GM10248 (cell line): ENCODE results near the gene IQSEC2.

ENCODE experiments used
- CTCF ChIA-PET: fragments of 300-600 bp; sonication (Branson Sonifier 250); formaldehyde crosslinking; extraction: SDS; loops from one replicate; lab custom pipeline; 2021; ENCODE audit warnings: antibody characterized with exemption; lab: Yijun Ruan, JAX
- POLR2A ChIA-PET: fragments of 350-650 bp; sonication (Branson Sonifier 250); formaldehyde crosslinking; extraction: SDS; loops from one replicate; lab custom pipeline; 2020; ENCODE audit warnings: antibody characterized with exemption; lab: Yijun Ruan, JAX
- DNase-seq: peaks from one replicate; pipeline ENCODE4 v3.0.0; 2012; ENCODE audit errors: extremely low spot score
- CTCF ChIP-seq: IDR thresholded peaks from 2 replicates; pipeline ENCODE4 v1.5.1; 2012; ENCODE audit warnings: mild to moderate bottlenecking, low read depth; ENCODE audit errors: extremely low read depth, missing control alignments, control extremely low read depth

The IQSEC2 gene

GRCh38 chrX:53305996-53306937, 24.9 kb upstream of the IQSEC2 start:
- no peak for DNase-seq
- POLR2A ChIA-PET: no interaction called here
- no peak for TF ChIP-seq CTCF
- CTCF ChIA-PET: interaction anchor here (1.3 to 2.6 kb wide), 3 partner anchors 11 to 23 kb away, joined by 3 to 9 read pairs (median 4); no protein-coding TSS in a partner anchor

- DNase-seq: no peak
- TF ChIP-seq CTCF: no peak
- ChIA-PET POLR2A (no interaction called here), CTCF (interaction anchor here (1.3 to 2.6 kb wide), 4 partner anchors 8 to 22 kb away, joined by 3 to 9 read pairs (median 6); no protein-coding TSS in a partner anchor)
Observed at GRCh38 chrX:53305219-53305995, 24.0 kb upstream of the IQSEC2 start.

- no peak for TF ChIP-seq CTCF
- CTCF ChIA-PET: interaction anchor here (1.3 to 2.1 kb wide), 4 partner anchors 10 to 19 kb away, joined by 3 to 5 read pairs (median 4); no protein-coding TSS in a partner anchor
- no peak for DNase-seq
- POLR2A ChIA-PET: no interaction called here
Observed at GRCh38 chrX:53303195-53303594, 21.8 kb upstream of the IQSEC2 start.

- no peak for DNase-seq
- ChIA-PET CTCF (interaction anchor here (1.1 kb wide), 1 partner anchor 16 kb away, joined by 4 read pairs; no protein-coding TSS in a partner anchor), POLR2A (no interaction called here)
- TF ChIP-seq CTCF: no peak
Observed at GRCh38 chrX:53300157-53300556, 18.8 kb upstream of the IQSEC2 start.

GRCh38 chrX:53294024-53294648, 12.8 kb upstream of the IQSEC2 start:
- DNase-seq: no peak
- TF ChIP-seq CTCF: no peak
- CTCF ChIA-PET: interaction anchor here (1.0 to 1.3 kb wide), 2 partner anchors 19 to 188 kb away, joined by 4 to 6 read pairs; no protein-coding TSS in a partner anchor
- POLR2A ChIA-PET: no interaction called here

- no peak for DNase-seq
- ChIA-PET POLR2A (no interaction called here), CTCF (no interaction called here)
- TF ChIP-seq CTCF: no peak
Observed at GRCh38 chrX:53291596-53291995, 10.2 kb upstream of the IQSEC2 start.
